Adrenal gland (tissue), 5 donors: ENCODE data around the gene SLC47A1.

ENCODE experiments used
- CTCF ChIP-seq, 6 experiments: fragments of 450-650 bp in 4 of 6; fragments of 200-600 bp in 2 of 6; sonication (generic) in 1 of 6; IDR thresholded peaks; 1 replicate in 5 of 6; 2 replicates in 1 of 6; pipeline versions ENCODE4 v1.5.1 to v1.8.0; 2016 to 2021; ENCODE audit warnings: antibody characterized with exemption in 6 of 6, mild to moderate bottlenecking in 2 of 6, moderate library complexity in 1 of 6
- POLR2A ChIP-seq, 2 donors: fragments of 450-650 bp; IDR thresholded peaks; one replicate each; pipeline ENCODE4 v1.6.1; 2017; ENCODE audit warnings: antibody characterized with exemption in 2 of 2, mild to moderate bottlenecking in 2 of 2, moderate library complexity in 1 of 2
- donor health status: DM: no; HTN: no; CAD: no.

DNA sequence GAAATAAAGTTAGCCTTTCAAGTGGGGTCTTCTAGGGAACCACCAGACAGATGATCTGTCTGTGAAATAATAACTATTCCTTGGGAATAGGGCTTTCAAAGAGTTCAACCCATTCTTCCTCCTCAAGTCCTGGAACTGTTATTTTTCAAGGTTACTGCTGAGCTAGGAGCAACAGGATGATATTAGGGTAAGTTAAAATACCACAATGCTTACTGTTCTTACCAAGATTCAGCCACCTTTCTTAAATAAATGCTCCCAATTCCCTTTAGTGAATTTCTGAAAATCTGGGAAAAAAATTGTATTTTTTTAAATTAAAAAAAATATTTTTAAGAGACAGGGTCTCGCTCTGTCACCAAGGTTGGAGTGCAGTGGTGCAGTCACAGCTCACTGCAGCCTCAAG, 88.0 kb downstream of the SLC47A1 start:
- TF ChIP-seq CTCF (IDR thresholded peaks at IDR 0.05) (no peak), POLR2A (IDR thresholded peaks at IDR 0.05) (no peak)
